ENCODE measurements around the gene USP6NL.

GRCh38 chr10:11415095-11415494 lies 196.4 kb downstream of the USP6NL start:
- TF ChIP-seq POLR2A (IDR thresholded peaks at IDR 0.05) (no peak), CTCF (IDR thresholded peaks at IDR 0.05) (no peak)
